ENCODE results near the gene HOXD8.

HOXD8 gene

DNA sequence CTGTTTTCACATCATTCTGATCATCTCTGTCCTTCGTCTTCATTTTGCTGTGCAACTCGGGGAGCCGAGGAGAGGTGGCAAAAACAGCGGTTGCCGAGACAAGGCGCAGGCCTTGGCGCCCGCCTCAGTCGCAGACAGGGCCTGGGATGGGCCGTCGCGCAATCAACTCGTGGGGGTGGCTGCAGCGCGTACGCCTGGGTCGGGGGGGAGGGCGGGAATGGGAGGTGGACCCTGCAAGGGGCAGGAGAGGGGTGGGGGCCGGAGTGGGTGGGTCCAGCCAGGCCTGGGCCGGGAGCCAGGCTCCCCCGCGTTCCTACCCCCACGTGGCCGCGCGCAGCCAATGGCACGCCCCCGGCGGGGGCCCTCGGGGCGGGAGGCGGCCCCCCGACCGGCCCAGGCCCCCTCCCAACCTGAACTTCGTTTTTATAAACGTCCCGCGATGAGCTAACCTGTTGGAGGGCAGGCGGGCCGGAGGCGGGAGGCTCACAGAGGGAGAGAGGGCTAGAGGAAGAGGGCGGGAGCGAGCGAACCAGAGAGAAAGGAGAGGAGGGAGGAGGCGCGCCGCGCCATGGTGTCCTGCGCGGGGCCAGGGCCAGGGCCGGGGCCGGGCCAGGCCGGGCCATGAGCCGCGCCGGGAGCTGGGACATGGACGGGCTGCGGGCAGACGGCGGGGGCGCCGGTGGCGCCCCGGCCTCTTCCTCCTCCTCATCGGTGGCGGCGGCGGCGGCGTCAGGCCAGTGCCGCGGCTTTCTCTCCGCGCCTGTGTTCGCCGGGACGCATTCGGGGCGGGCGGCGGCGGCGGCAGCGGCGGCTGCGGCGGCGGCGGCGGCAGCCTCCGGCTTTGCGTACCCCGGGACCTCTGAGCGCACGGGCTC is 37.0 kb upstream of the HOXD8 start, which contains the start of gene HOXD13 (continued):
- TF ChIP-seq, protein P1, sequence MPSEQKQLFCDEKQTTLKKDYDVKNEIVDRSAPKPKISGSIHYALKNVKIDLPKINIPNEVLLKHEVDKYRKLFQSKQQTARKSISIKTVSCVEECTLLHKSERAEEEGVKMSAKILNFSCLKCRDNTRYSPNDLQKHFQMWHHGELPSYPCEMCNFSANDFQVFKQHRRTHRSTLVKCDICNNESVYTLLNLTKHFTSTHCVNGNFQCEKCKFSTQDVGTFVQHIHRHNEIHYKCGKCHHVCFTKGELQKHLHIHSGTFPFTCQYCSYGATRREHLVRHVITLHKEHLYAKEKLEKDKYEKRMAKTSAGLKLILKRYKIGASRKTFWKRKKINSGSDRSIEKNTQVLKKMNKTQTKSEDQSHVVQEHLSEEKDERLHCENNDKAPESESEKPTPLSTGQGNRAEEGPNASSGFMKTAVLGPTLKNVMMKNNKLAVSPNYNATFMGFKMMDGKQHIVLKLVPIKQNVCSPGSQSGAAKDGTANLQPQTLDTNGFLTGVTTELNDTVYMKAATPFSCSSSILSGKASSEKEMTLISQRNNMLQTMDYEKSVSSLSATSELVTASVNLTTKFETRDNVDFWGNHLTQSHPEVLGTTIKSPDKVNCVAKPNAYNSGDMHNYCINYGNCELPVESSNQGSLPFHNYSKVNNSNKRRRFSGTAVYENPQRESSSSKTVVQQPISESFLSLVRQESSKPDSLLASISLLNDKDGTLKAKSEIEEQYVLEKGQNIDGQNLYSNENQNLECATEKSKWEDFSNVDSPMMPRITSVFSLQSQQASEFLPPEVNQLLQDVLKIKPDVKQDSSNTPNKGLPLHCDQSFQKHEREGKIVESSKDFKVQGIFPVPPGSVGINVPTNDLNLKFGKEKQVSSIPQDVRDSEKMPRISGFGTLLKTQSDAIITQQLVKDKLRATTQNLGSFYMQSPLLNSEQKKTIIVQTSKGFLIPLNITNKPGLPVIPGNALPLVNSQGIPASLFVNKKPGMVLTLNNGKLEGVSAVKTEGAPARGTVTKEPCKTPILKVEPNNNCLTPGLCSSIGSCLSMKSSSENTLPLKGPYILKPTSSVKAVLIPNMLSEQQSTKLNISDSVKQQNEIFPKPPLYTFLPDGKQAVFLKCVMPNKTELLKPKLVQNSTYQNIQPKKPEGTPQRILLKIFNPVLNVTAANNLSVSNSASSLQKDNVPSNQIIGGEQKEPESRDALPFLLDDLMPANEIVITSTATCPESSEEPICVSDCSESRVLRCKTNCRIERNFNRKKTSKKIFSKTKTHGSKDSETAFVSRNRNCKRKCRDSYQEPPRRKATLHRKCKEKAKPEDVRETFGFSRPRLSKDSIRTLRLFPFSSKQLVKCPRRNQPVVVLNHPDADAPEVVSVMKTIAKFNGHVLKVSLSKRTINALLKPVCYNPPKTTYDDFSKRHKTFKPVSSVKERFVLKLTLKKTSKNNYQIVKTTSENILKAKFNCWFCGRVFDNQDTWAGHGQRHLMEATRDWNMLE (tag by site-specific recombination; conservative IDR thresholded peaks at IDR 0.05; ENCODE audit: low read depth), result no peak
- TF ChIP-seq YY2 (tag by site-specific recombination; IDR thresholded peaks at IDR 0.05) (no peak), KLF8 (tag by site-specific recombination; IDR thresholded peaks at IDR 0.05) (0 out of 2 replicates have a peak, but pooled peaks have one; percentile 42), GLIS2 (tag by site-specific recombination; IDR thresholded peaks at IDR 0.05) (peak; percentile 83), ZNF544 (tag by site-specific recombination; IDR thresholded peaks at IDR 0.05) (no peak), ZNF433 (tag by site-specific recombination; IDR thresholded peaks at IDR 0.05; ENCODE audit: low read depth) (no peak), ZEB2 (tag by site-specific recombination; IDR thresholded peaks at IDR 0.05) (no peak), ZNF202 (tag by site-specific recombination; IDR thresholded peaks at IDR 0.05; ENCODE audit: borderline replicate concordance) (no peak), ZNF155 (tag by site-specific recombination; IDR thresholded peaks at IDR 0.05) (no peak), ZNF585B (tag by site-specific recombination; IDR thresholded peaks at IDR 0.05) (no peak), KLF9 (tag by site-specific recombination; IDR thresholded peaks at IDR 0.05; ENCODE audit: low read depth) (0 out of 2 replicates have a peak, but pooled peaks have one; percentile 19), SCRT2 (tag by site-specific recombination; IDR thresholded peaks at IDR 0.05) (peak; percentile 91), ZNF48 (tag by site-specific recombination; IDR thresholded peaks at IDR 0.05) (no peak), ZNF555 (tag by site-specific recombination; conservative IDR thresholded peaks at IDR 0.05) (no peak), ZBTB8A (tag by site-specific recombination; IDR thresholded peaks at IDR 0.05) (peak; percentile 80), ZXDB (tag by site-specific recombination; IDR thresholded peaks at IDR 0.05) (no peak), ZNF292 (tag by site-specific recombination; IDR thresholded peaks at IDR 0.05; ENCODE audit: borderline replicate concordance, low read depth) (no peak), SCRT1 (tag by site-specific recombination; IDR thresholded peaks at IDR 0.05; ENCODE audit: borderline replicate concordance) (no peak), MYNN (tag by site-specific recombination; IDR thresholded peaks at IDR 0.05; ENCODE audit: borderline replicate concordance) (no peak)
- TF ChIP-seq, protein P2, sequence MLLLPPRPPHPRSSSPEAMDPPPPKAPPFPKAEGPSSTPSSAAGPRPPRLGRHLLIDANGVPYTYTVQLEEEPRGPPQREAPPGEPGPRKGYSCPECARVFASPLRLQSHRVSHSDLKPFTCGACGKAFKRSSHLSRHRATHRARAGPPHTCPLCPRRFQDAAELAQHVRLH (tag by site-specific recombination; IDR thresholded peaks at IDR 0.05), result no peak
- TF ChIP-seq, protein P3, sequence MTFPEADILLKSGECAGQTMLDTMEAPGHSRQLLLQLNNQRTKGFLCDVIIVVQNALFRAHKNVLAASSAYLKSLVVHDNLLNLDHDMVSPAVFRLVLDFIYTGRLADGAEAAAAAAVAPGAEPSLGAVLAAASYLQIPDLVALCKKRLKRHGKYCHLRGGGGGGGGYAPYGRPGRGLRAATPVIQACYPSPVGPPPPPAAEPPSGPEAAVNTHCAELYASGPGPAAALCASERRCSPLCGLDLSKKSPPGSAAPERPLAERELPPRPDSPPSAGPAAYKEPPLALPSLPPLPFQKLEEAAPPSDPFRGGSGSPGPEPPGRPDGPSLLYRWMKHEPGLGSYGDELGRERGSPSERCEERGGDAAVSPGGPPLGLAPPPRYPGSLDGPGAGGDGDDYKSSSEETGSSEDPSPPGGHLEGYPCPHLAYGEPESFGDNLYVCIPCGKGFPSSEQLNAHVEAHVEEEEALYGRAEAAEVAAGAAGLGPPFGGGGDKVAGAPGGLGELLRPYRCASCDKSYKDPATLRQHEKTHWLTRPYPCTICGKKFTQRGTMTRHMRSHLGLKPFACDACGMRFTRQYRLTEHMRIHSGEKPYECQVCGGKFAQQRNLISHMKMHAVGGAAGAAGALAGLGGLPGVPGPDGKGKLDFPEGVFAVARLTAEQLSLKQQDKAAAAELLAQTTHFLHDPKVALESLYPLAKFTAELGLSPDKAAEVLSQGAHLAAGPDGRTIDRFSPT (tag by site-specific recombination; IDR thresholded peaks at IDR 0.05), result no peak
- TF ChIP-seq, protein P4, sequence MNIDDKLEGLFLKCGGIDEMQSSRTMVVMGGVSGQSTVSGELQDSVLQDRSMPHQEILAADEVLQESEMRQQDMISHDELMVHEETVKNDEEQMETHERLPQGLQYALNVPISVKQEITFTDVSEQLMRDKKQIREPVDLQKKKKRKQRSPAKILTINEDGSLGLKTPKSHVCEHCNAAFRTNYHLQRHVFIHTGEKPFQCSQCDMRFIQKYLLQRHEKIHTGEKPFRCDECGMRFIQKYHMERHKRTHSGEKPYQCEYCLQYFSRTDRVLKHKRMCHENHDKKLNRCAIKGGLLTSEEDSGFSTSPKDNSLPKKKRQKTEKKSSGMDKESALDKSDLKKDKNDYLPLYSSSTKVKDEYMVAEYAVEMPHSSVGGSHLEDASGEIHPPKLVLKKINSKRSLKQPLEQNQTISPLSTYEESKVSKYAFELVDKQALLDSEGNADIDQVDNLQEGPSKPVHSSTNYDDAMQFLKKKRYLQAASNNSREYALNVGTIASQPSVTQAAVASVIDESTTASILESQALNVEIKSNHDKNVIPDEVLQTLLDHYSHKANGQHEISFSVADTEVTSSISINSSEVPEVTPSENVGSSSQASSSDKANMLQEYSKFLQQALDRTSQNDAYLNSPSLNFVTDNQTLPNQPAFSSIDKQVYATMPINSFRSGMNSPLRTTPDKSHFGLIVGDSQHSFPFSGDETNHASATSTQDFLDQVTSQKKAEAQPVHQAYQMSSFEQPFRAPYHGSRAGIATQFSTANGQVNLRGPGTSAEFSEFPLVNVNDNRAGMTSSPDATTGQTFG (tag by site-specific recombination; IDR thresholded peaks at IDR 0.05; ENCODE audit: borderline replicate concordance), result no peak
- TF ChIP-seq, protein P5, sequence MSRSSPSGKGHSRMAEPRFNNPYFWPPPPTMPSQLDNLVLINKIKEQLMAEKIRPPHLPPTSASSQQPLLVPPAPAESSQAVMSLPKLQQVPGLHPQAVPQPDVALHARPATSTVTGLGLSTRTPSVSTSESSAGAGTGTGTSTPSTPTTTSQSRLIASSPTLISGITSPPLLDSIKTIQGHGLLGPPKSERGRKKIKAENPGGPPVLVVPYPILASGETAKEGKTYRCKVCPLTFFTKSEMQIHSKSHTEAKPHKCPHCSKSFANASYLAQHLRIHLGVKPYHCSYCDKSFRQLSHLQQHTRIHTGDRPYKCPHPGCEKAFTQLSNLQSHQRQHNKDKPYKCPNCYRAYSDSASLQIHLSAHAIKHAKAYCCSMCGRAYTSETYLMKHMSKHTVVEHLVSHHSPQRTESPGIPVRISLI (tag by site-specific recombination; IDR thresholded peaks at IDR 0.05), result no peak
- TF ChIP-seq, protein P6, sequence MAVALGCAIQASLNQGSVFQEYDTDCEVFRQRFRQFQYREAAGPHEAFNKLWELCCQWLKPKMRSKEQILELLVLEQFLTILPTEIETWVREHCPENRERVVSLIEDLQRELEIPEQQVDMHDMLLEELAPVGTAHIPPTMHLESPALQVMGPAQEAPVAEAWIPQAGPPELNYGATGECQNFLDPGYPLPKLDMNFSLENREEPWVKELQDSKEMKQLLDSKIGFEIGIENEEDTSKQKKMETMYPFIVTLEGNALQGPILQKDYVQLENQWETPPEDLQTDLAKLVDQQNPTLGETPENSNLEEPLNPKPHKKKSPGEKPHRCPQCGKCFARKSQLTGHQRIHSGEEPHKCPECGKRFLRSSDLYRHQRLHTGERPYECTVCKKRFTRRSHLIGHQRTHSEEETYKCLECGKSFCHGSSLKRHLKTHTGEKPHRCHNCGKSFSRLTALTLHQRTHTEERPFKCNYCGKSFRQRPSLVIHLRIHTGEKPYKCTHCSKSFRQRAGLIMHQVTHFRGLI (tag by site-specific recombination; IDR thresholded peaks at IDR 0.05), result no peak
- TF ChIP-seq, protein P7, sequence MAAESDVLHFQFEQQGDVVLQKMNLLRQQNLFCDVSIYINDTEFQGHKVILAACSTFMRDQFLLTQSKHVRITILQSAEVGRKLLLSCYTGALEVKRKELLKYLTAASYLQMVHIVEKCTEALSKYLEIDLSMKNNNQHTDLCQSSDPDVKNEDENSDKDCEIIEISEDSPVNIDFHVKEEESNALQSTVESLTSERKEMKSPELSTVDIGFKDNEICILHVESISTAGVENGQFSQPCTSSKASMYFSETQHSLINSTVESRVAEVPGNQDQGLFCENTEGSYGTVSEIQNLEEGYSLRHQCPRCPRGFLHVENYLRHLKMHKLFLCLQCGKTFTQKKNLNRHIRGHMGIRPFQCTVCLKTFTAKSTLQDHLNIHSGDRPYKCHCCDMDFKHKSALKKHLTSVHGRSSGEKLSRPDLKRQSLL (tag by site-specific recombination; IDR thresholded peaks at IDR 0.05), result no peak
